ENCODE results near the gene RGS3. TPM values are rescaled to one million over a fixed set of nuclear protein-coding genes. Genes with fewer than 3 reads are reported as not detected.

RGS3 gene
- total RNA-seq, 1 donor from 2014 or later: 26.3 TPM

DNA sequence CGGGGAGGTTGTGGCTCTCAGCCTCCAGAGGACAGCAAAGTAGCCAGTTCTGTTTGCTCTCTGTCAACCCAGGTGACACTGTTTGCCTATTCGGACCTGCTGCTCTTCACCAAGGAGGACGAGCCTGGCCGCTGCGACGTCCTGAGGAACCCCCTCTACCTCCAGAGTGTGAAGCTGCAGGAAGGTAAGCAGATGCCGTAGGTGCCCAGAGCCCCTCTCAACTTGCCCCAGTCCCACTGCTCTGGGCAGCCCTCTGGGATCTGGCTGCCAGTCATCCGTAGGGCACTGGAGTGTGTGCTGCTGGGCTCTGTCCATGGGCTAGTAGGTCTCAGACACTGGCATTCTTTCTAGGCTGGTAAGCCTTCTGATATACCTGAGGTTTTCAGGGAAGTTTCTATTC, 59.3 kb downstream of the RGS3 start:
- no peaks in the 10 kb centered on the region for H3K9me3 Mint-ChIP-seq
- DNase-seq (ENCODE audit: low spot score in 2 of 2, unreplicated experiment in 2 of 2): no peak
- H3K27me3 Mint-ChIP-seq (ENCODE audit: low read depth): no peaks in the 10 kb centered on the region

DNA sequence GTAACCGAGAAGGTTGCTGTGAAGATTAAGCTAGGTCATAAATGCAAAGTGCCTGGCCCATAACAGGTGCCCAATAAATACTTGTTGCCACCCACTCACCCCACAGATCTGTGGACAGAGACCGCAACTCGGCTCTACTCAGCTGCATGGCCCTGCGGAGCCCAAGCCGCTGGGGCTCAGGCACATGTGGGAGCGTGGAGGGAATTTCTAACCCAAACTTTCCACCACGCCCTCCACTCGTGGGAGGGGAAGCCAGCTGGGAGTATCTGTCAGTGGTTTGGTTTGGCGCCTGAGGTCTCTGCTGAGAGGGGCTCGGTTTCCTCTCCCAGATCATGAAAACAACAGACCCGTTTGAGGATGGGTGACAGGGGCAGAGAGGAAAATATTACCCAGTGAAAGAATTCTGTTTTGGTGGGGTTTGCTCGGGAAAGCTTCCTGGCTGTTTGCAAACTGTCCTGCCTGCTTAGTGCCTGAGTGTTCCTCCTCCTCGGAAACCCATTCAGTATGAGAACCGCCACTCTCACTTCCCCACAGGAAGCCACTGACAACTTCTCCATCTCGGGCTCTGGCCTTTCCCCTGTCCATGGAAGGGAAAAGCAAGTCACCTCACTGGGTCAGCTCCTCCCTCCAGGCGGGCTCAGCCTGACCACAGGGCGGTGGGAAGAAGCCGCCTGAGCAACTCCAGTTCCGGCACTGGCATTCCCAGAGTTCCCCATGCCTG, 60.1 kb downstream of the RGS3 start:
- no peak overlapping the region for H3K27ac Mint-ChIP-seq
- no peaks in the 10 kb centered on the region for H3K9me3 Mint-ChIP-seq
- H3K4me3 Mint-ChIP-seq: no peak overlapping the region
- TF ChIP-seq, protein P1, sequence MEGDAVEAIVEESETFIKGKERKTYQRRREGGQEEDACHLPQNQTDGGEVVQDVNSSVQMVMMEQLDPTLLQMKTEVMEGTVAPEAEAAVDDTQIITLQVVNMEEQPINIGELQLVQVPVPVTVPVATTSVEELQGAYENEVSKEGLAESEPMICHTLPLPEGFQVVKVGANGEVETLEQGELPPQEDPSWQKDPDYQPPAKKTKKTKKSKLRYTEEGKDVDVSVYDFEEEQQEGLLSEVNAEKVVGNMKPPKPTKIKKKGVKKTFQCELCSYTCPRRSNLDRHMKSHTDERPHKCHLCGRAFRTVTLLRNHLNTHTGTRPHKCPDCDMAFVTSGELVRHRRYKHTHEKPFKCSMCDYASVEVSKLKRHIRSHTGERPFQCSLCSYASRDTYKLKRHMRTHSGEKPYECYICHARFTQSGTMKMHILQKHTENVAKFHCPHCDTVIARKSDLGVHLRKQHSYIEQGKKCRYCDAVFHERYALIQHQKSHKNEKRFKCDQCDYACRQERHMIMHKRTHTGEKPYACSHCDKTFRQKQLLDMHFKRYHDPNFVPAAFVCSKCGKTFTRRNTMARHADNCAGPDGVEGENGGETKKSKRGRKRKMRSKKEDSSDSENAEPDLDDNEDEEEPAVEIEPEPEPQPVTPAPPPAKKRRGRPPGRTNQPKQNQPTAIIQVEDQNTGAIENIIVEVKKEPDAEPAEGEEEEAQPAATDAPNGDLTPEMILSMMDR (IDR thresholded peaks at IDR 0.05; ENCODE audit: unreplicated experiment): no peak
- peaks cover 8% of the 10 kb centered on the region for H3K4me1 Mint-ChIP-seq
- H3K36me3 Mint-ChIP-seq: peaks cover 2% of the 10 kb centered on the region
- H3K27me3 Mint-ChIP-seq (ENCODE audit: low read depth): no peaks in the 10 kb centered on the region
- no peak for DNase-seq (ENCODE audit: low spot score in 2 of 2, unreplicated experiment in 2 of 2)

More for the DNA sequence above, 59.3 kb downstream of the RGS3 start:
- TF ChIP-seq, protein P1 (IDR thresholded peaks at IDR 0.05; ENCODE audit: unreplicated experiment): no peak
- Mint-ChIP-seq H3K4me1 (peaks cover 8% of the 10 kb centered on the region), H3K36me3 (peaks cover 2% of the 10 kb centered on the region), H3K4me3 (no peak overlapping the region), H3K27ac (no peak overlapping the region)

- no peak for DNase-seq (ENCODE audit: low spot score in 2 of 2, unreplicated experiment in 2 of 2)
- H3K27me3 Mint-ChIP-seq (ENCODE audit: low read depth): no peaks in the 10 kb centered on the region
- H3K4me1 Mint-ChIP-seq: peaks cover 8% of the 10 kb centered on the region
- H3K27ac Mint-ChIP-seq: no peak overlapping the region
- H3K4me3 Mint-ChIP-seq: no peak overlapping the region
- H3K36me3 Mint-ChIP-seq: no peaks in the 10 kb centered on the region
- no peaks in the 10 kb centered on the region for H3K9me3 Mint-ChIP-seq
- TF ChIP-seq, protein P1 (IDR thresholded peaks at IDR 0.05; ENCODE audit: unreplicated experiment): no peak
Observed at GRCh38 chr9:113524468-113524867, 60.9 kb downstream of the RGS3 start.

DNA sequence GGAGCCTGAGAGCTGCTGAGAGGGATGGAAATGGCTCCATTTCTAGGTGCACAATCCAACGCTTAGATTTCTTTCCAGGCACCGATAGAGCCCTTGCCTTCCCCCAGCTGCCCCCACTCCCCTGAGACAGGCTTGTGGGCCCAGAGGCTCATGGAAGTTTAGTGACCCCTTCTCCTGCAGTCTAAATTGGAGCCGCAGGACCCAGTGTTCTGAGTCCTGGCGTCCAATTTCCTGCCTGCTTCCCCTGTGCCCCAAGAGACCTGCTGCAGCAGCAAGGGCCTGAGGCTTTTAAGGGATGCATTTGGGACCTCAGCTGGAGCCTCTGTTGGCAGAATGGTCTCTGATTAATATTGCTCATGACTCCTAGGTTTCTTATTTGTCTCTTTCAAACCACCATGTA, 61.7 kb downstream of the RGS3 start:
- TF ChIP-seq, protein P1 (IDR thresholded peaks at IDR 0.05; ENCODE audit: unreplicated experiment): no peak
- Mint-ChIP-seq H3K4me3 (no peak overlapping the region), H3K36me3 (no peaks in the 10 kb centered on the region), H3K27ac (no peak overlapping the region), H3K27me3 (ENCODE audit: low read depth) (no peaks in the 10 kb centered on the region), H3K4me1 (peaks cover 8% of the 10 kb centered on the region), H3K9me3 (no peaks in the 10 kb centered on the region)
- DNase-seq (ENCODE audit: low spot score in 2 of 2, unreplicated experiment in 2 of 2): no peak

- Mint-ChIP-seq H3K9me3 (no peaks in the 10 kb centered on the region), H3K36me3 (no peaks in the 10 kb centered on the region), H3K27ac (no peak overlapping the region), H3K27me3 (ENCODE audit: low read depth) (no peaks in the 10 kb centered on the region), H3K4me3 (no peak overlapping the region), H3K4me1 (peaks cover 8% of the 10 kb centered on the region)
- no peak for DNase-seq (ENCODE audit: low spot score in 2 of 2, unreplicated experiment in 2 of 2)
- TF ChIP-seq, protein P1 (IDR thresholded peaks at IDR 0.05; ENCODE audit: unreplicated experiment): no peak
Observed at GRCh38 chr9:113525831-113526230, 62.3 kb downstream of the RGS3 start.
